GM18867 (cell line): Measurements from ENCODE around the gene ATP11A.

ENCODE experiments used
- ATAC-seq: cut with Tn5 transposase; IDR thresholded peaks from one replicate; pipeline ENCODE4 v1.9.1; 2021; ENCODE audit warnings: mild to moderate bottlenecking, moderate library complexity; ENCODE audit not compliant: unreplicated experiment

Gene ATP11A

DNA sequence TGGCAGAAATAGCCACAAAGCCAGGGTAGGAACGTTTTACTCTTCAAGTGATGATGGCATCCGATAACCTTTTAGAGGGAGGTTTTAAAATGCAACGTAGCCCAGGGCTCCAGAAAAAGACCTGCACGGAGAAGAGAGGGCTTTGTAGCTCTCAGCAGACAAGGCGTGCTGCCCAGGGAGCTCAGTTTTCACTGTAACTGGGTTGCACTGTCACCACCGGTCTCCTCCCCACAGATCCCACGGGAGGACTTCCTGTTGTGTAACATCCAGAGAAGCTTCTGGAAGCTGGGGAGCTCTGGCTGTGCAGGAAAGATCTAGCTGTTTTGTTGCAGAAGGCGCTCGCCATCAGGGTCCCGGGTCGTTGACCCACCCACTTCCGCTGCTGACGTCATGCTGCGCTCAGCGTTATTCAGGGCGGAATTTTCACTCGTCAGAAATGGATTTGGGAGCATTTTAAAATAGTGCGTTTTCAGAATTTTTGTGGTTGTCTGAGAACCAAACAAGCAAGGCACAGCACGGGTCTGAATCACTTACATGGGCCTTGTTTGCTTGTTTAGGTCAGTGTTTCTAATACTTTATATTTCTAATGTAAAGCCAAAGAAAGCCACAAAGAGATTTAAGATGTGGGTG is 50.8 kb downstream of the ATP11A start:
- ATAC-seq: no peak

DNA sequence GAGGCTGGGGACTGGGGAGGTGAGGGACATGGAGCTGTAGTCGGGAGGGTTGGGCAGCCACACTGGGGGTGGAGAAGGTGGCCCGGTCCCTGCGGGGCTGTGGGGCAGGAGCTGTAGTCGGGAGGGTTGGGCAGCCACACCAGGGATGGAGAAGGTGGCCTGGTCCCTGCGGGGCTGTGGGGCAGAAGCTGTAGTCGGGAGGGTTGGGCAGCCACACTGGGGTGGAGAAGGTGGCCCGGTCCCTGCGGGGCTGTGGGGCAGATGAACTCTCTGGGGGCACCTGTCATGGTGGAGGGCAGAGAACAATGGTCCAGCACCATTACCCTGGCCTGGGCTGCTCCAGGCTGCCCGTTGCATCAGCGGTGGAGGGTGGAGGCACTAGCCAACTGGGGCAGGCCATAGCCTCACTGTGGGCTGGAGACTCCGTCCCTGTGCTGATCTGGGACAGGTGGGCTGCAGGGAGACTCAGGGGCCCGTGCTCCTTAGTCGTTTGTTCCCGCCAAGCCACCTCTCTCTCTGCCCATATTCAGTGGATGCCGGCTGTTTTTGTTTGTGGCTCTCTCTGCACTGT is 51.4 kb downstream of the ATP11A start:
- no peak for ATAC-seq

DNA sequence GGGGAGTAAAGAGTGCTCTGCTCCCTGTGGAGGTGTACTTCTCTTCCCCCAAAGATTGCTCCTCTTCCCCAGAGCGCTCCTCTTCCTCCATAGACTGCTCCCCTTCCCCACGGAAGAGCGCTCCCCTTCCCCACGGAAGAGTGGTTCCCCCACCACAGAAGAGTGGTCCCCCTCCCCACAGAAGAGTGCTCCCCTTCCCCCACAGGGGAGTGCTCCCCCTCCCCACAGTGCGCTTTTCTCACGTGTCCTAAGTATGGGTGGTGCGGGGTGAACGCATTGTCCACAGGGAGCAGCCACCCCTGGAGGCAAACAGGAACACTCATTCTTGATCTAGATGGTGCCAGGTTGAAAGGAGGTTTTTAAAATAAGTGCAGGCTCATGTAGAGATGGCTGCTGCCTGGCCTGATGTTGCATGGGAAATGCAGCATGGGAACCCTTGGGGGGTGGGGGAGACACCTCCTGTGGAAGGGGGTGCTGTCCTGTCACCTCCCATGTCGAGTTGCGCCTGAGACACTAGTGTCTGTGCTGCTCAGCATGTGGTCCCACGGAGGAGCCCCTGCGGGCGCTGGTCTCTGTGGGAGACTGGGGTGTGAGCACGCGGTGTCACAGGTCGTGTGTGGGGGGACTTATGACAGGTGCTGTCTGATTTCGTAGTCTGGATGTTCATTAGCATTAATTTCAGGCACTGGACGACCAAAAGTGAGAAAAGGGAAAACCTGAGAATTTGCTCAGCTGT is 52.2 kb downstream of the ATP11A start:
- ATAC-seq: no peak

DNA sequence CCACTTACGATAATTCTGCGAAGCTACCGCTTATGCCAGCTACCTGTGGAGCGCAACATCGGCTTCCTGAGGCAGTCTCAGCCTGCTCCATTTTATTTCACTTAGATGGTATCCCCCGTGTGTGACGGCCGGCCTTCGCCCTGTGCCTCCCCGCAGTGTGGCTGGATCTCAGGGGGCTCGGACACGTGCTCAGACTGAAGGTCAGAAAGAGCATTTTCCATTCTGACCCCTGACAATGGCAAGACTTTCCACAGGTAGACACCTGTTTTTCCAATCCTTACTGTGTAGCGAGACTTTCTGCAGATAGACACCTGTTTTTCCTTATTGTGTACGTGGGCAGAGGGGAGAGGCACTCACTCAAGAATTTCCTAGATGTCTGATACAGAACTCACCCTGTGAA is 52.7 kb downstream of the ATP11A start:
- no peak for ATAC-seq

DNA sequence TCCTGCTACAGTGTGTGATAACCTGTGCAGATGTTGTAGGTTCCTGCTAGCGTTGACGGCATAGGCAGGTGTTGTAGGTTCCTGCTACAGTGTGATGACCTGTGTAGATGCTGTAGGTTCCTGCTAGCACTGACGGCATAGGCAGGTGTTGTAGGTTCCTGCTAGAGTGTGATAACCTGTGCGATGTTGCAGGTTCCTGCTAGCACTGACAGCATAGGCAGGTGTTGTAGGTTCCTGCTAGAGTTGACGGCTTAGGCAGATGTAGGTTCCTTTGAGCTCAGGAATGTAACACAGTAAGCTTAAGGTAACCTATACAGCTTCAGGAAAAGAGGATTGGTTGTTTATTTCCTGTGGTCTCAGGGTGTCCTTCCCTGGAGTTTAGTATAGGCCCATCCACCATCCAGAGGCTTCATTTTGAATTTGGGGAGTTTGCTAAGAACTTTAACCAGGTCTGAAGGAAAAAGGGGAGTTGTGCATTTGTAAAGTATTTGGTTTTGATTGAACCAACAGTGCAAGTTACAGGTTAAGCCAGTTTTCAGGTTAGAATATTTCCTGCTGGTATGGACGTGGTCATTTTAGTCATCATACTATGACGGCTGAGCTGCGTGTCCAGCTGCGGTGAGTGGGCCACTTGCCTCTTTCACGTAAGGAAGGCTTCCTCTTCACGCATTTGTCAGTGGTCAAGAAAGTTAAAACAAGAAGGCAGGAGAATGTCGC is 53.8 kb downstream of the ATP11A start:
- ATAC-seq: no peak

DNA sequence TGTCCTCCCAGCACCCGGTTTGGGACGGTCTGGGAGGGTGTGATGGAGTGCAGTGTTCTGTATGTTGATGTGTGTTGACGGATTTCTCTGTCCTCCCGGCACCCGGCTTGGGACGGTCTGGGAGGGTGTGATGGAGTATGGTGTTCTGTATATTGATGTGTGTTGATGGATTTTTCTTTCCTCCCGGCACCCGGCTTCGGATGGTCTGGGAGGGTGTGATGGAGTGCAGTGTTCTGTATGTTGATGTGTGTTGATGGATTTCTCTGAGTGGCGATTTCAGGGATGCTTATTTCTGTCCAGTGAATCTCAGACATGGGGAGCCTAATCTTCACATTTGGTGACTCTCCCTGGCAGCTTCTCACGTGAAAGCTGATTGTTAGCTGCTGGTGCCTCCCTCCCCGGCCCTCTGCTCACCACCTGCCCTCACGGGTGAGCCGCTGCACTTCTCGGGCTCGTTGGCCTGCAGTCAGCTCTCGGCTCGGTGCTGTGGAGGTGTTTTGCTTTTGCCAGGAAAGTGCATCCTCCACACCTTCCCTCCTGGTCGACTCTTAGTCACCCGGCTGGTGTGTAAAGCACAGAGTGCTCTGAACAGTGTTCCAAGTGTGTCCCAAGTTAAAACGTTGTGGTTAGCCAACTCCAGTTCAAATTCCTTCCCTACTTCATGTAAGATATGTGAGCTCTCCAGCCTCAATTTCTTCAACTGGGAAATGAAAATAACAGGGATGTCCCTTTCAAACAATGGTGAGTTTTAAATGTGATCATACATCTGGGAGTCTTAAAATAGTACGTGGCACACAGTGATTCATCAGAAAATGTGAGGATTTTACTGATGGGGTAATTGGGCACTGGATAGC is 54.6 kb downstream of the ATP11A start:
- ATAC-seq: no peak

DNA sequence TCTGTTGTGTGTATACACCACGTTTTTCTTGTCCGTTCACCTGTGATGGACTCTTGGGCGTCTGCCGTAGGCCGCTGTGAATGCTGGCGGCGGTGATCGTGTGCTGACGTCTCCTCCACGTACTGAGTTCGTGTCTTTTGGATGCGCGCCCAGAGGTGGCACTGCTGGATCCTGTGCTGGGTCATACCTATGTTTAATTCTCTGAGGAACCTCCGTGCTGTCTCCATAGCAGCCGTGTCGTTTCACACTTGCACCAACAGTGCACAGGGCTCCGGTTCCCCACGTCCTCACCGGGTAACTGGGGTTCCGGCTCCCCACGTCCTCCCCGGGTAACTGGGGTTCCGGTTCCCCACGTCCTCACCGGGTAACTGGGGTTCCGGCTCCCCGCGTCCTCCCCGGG is 56.2 kb downstream of the ATP11A start:
- ATAC-seq: no peak

DNA sequence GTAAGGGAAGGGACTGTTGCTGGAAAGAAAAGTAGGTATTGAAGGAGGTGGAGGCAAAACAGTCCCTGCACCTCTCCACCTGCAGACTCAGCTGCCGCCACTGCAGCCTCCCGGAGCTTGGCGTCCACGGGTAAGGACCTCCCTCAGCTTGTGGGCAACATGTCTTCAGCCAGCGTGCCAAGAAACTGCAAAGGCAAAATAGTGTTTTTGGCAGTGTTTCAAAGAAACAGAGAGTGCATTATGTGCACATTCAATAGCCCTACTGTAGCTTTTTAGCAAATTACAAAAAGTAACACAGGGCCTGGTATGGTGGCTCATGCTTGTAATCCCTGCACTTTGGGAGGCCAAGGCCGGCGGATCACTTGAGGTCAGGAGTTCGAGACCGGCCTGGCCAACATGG is 57.4 kb downstream of the ATP11A start:
- ATAC-seq: no peak

DNA sequence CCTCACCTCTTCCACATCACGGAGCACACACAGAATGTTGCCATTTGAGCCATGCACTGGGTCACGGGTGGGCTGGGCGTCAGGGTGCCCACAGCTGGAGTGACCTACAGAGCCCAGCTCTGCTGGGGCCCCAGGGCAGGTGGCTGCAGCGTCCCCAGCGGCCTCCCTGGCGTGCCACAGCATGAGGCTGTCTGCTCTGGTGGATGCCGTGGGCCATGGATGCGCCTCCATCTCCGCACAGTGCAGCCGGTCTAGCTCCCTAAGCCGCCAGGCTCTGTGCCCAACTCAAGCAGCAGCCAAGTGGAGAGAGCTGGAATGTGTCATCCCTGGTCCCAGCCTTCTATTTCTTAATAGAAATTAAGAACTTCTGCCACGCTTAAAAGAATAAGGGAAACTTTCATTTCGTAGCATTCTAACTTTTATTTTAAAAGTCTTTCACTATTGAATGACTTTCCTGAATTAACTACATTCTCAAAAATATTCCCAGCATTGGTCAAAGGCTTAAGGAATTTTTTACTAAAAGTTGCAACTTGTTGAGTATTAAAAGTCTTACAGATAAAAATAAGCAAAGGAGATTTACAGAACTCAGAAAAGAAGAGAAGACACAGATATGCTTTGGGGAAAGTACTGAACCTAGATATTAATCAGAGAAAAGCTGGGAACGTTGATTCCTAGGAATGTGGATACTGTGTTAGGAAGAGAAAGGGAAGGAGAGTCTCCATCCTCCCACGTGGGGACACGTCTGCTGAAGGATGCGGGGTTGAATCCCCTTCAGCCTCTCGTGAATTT is 59.3 kb downstream of the ATP11A start:
- ATAC-seq: no peak

DNA sequence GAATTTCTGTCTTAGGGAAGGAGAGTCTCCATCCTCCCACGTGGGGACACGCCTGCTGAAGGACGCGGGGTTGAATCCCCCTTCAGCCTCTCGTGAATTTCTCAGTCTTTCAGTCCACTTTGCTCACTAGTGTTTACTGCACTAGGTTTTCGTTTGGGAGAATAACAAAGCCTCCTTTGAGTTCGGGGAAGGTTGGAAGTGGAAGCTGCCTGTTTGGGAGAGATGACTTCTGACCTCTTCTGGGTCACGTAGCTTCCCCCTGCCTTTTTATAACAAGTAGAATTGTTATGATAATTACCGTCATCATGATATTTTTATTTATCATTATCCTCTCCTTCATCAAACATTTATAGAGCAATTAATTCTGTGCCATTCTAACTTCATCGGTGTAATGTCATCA is 60.7 kb downstream of the ATP11A start:
- no peak for ATAC-seq

DNA sequence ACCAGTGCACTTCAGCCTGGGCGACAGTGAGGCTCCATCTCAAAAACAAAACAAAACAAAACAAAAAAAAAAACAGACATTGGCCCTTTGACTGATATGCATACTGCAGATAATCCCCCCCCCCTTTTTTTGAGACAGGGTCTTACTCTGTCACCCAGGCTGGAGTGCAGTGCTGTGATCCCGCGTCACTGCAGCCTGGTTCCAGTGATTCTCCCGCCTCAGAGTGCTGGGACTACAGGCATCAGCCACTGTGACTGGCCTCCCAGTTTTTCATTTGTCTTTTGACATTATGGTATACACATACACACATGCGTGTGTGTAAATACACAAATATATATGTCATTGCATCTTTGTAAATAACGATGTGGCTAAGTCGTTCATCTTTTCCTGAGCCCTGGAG is 61.8 kb downstream of the ATP11A start:
- ATAC-seq: no peak

DNA sequence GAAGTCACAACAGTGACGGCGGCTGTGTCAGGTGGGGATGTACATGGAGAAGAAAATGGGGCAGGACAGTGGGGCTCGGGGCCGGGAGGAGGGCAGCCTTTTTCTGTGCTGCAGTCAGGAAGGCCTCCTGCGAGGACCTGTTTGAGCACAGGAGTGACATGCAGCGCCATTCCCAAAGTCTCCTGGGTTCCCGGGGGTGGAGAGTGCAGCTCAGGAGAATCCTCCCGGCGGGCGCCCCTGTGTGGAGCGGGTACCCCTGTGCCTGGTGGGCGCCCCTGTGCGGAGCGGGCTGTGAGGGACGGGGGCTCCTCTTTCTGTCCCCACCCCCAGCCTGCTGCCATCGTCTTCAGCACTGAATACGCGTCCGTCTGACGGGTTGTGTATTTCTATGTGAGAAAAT is 62.4 kb downstream of the ATP11A start:
- ATAC-seq: no peak

DNA sequence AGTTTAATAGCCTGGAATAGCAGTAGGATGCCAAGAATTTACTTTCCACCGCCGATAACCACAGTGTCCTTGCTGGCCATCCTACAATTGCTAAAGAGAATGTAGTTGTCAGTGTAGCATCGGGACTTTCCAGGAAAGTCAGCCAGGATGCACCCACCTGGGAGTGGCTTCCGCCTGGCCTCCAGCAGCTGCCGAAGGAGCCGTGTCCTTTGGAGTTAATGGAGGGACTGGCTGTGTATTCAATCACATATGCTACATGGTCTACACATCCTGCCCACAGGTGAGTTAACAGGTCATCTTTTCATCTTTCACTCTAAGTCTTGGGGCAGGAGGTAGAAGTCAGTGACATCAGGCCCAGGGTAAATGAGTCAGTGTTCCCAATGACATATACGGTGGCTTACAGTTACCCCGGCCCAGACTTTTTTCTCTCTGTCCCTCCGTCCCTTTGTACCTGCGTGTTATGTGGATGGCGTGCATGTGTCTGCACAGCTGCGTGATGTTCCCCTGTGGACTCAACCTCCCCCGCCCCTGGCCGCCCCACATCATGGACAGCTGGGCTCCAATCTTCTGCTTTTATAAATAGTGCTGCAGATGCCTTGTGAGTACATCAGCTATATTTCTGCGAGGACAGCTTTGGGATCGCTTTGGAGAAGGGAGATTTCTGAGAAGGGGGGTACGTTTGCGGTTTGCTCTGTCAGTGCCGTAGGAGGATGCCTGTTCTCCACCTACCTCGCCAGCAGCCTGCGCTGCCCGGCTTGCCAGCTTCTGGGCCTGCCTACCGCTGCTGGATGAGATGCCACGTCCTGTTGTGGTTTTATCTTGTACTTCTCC is 63.1 kb downstream of the ATP11A start:
- ATAC-seq: no peak

DNA sequence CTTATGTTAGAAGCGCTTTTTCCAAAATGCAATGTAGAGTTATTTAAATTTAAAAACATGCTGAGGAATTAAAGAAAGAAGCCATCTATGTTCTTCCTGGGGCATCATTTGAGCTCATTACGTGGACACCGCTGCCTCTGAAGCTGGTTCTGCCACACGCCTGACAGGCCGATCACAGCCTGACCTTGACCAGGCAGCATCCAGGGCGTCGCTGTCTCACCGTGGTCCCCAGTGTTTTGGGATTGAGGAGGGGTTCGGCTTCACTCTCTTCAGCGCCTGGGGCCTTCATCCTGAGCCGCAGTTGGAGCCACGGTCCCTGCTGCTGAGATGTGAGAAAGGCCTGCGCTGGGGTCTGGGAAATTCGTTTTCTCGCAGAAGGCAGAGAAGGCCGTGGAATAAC is 64.0 kb downstream of the ATP11A start:
- no peak for ATAC-seq

DNA sequence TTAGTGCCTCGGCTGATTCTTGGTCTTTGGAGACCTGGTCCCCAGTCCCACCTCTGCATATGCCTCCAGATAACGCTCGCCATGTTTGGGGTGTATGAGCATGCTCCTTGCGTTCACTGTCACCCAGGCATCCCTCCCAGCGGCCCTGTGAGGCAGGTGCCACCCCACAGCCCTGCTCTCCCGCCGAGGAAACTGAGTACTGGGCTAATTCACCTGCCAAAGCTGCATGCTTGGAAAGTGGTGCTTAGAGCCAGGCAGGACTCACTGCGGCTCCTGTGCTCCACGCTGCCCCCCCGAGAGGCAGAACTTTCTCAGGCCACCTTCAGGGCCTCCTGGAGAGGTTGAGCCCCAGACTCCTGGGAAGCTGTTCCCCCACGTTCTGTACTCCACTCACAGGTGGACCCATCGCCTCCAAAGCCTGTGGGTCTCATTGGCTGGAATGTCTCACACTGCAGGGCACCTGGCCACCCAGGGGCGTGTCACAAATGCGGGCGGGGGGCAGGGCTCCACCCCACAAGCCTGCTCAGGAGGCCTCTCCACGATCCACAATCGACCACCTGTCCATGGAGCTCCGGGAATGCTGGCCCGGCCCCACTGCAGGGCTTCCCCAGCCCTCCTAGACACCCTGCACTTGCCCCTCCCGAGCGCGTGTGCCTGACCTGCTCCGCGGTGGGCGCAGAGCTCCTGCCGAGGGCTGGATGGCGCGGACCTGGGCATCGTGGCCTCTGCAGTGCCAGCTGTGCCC is 64.6 kb downstream of the ATP11A start:
- ATAC-seq: no peak

DNA sequence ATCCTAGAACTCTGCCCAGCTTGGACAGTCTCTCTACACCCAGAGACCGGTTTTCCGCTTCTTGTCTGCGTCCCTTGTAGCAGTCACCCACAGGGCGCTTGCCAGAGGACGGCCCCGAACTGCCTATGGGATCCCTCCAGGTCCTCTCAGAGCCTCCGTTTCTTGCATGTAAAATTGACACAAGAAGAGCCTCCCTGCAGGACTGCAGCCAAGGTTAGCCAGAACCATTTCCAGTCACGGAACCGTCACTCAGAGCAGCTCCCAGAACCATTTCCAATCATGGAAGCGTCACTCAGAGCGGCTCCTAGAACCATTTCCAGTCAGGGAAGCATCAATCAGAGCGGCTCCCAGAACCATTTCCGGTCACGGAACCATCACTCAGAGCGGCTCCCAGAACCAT is 65.5 kb downstream of the ATP11A start:
- ATAC-seq: no peak

DNA sequence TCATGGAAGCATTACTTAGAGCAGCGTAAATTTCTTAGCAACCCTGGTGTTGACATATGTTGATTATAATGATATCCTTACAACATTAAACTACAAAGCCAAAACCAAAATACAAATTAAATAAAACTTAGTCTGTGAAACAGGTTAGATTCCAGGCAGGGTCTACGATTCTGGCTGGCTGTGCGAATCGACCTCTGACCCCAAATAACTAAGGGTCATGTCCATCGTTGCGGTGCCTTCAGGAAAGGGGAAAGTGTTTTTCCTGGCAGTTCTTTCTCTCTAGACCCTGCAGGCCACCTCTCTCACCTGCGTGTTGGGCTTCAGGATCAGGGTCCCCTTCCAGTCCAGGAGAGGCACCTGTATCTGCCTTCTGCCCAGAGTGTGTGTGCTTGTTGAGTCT is 66.2 kb downstream of the ATP11A start:
- ATAC-seq: no peak

DNA sequence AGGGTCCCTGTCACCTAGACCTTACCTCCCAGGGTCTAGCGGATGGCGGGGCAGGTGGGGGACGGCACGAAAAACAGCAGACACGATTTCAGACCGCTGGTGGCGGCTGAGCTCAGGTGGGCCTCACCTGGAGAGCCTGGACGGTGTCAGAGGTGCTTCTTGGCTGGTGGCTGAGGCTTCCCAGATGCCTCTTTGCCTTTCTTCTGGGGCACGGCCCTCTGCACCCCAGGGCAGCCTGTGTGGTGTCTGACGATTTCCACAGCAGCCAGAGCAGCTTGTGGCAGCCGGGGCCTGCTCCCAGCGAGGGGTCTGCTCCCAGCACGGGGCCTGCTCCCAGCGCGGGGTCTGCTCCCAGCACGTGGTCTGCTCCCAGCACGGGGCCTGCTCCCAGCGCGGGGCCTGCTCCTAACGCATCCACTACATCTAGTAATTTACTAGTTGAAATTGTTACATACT is 66.7 kb downstream of the ATP11A start:
- no peak for ATAC-seq
